ENCODE measurements around the gene PCED1A.

DNA sequence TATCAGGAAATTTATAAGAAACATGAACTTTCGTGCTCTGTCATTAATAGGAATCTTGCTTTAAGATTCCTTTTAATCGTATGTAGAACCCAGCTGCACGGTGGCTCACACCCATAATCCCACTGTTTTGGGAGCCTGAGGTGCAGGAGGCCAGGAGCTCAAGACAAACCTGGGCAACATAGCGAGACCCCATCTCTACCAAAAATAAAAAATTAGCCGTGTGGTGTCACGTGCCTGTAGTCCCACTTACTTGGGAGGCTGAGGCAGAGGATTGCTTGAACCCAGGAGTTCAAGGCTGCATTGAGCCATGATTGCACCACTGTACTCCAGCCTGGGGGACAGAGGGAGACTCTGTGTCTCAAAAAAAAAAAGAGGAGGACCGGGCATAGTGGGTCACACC is 40.2 kb upstream of the PCED1A start:
- TF ChIP-seq EZH2phosphoT487 (IDR thresholded peaks at IDR 0.05; ENCODE audit: borderline replicate concordance): no peak
- TF ChIP-seq, protein P1, sequence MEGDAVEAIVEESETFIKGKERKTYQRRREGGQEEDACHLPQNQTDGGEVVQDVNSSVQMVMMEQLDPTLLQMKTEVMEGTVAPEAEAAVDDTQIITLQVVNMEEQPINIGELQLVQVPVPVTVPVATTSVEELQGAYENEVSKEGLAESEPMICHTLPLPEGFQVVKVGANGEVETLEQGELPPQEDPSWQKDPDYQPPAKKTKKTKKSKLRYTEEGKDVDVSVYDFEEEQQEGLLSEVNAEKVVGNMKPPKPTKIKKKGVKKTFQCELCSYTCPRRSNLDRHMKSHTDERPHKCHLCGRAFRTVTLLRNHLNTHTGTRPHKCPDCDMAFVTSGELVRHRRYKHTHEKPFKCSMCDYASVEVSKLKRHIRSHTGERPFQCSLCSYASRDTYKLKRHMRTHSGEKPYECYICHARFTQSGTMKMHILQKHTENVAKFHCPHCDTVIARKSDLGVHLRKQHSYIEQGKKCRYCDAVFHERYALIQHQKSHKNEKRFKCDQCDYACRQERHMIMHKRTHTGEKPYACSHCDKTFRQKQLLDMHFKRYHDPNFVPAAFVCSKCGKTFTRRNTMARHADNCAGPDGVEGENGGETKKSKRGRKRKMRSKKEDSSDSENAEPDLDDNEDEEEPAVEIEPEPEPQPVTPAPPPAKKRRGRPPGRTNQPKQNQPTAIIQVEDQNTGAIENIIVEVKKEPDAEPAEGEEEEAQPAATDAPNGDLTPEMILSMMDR (conservative IDR thresholded peaks at IDR 0.05; ENCODE audit: low read length): no peak
